ENCODE measurements around the gene KLF9. TPM values are rescaled to one million over a fixed set of nuclear protein-coding genes. Genes with fewer than 3 reads are reported as not detected.
A peak's percentile ranks its signal among the peaks of the same experiment; 100 is the strongest.

The KLF9 gene
- under 1 TPM; 0.13 to 0.31 TPM for total RNA-seq
- polyA plus RNA-seq (2013, experiment 1 of 2) = 0.32 TPM
- 0.29 TPM for polyA plus RNA-seq (2013, experiment 2 of 2)
- long read RNA-seq, experiment 1 = 0 reads
- long read RNA-seq, experiment 2 = 0 reads
- long read RNA-seq, experiment 3 = 0 reads
- long read RNA-seq, experiment 4 = 0 reads

- peaks cover 61% of the 10 kb centered on the region for H3K27me3 Mint-ChIP-seq (ENCODE audit: insufficient read depth)
Observed at GRCh38 chr9:70413799-70414775, at the start of gene KLF9. Gene KLF9 (minus strand): TSS chr9:70414657. CDS start chr9:70413363, 1,294 bp downstream.

GRCh38 chr9:70463877-70464276, 49.4 kb upstream of the KLF9 start:
- H3K27me3 ChIP-seq (ENCODE audit: control insufficient read depth, insufficient read depth, low read length, poor library complexity, severe bottlenecking) = no peaks in the 10 kb centered on the region
- no peak overlapping the region for H3K9ac ChIP-seq (ENCODE audit: extremely low read depth, low read length, poor library complexity, severe bottlenecking)
- Mint-ChIP-seq H3K27ac (no peak overlapping the region), H3K27me3 (ENCODE audit: insufficient read depth) (no peaks in the 10 kb centered on the region), H3K36me3 (ENCODE audit: low read depth) (no peaks in the 10 kb centered on the region), H3K4me1 (no peaks in the 10 kb centered on the region), H3K4me3 (no peak overlapping the region), H3K9me3 (no peaks in the 10 kb centered on the region)
- no peaks in the 10 kb centered on the region for H3K4me1 ChIP-seq (ENCODE audit: control insufficient read depth, insufficient read depth, low read length)
- H3K4me3 ChIP-seq (ENCODE audit: low read length) = no peak overlapping the region
- 82% methylated on average over 2 of the region's 2 CpGs; no CpG with 5 or more reads in 1 of the 2 experiments for WGBS, 2 experiments (ENCODE audit: insufficient coverage in 1 of 2, insufficient read length in 1 of 2)
- no peaks in the 10 kb centered on the region for H3K9me3 ChIP-seq (ENCODE audit: control insufficient read depth, low read length)
- H3K36me3 ChIP-seq (ENCODE audit: control insufficient read depth, insufficient read depth, low read length) = no peaks in the 10 kb centered on the region
- TF ChIP-seq CTCF (conservative IDR thresholded peaks at IDR 0.05) = no peak
- no peak for DNase-seq
- no peak overlapping the region for H3K27ac ChIP-seq (ENCODE audit: low read depth, low read length)

More at GRCh38 chr9:70413799-70414775, at the start of gene KLF9:
- no peak within 1 kb of the TSS for H3K27ac ChIP-seq (ENCODE audit: low read depth, low read length)
- DNase-seq = peak; percentile 90
- peaks cover 3% of the 10 kb centered on the region for H3K4me1 ChIP-seq (ENCODE audit: control insufficient read depth, insufficient read depth, low read length)
- H3K27me3 ChIP-seq (ENCODE audit: control insufficient read depth, insufficient read depth, low read length, poor library complexity, severe bottlenecking) = peaks cover 68% of the 10 kb centered on the region
- no peaks in the 10 kb centered on the region for H3K36me3 ChIP-seq (ENCODE audit: control insufficient read depth, insufficient read depth, low read length)
- H3K36me3 Mint-ChIP-seq (ENCODE audit: low read depth) = no peaks in the 10 kb centered on the region
- peaks cover 22% of the 10 kb centered on the region for H3K4me1 Mint-ChIP-seq
- H3K4me3 ChIP-seq (ENCODE audit: low read length) = peak within 1 kb of the TSS; percentile 73
- peak within 1 kb of the TSS; percentile 85 for H3K27ac Mint-ChIP-seq
- H3K9me3 Mint-ChIP-seq = peaks cover 2% of the 10 kb centered on the region
- no peaks in the 10 kb centered on the region for H3K9me3 ChIP-seq (ENCODE audit: control insufficient read depth, low read length)
- TF ChIP-seq CTCF (conservative IDR thresholded peaks at IDR 0.05) = no peak
- H3K4me3 Mint-ChIP-seq = peak within 1 kb of the TSS; percentile 62
- 1% methylated on average over 30 to 47 of the region's 48 CpGs for WGBS, 2 experiments (ENCODE audit: insufficient coverage in 1 of 2, insufficient read length in 1 of 2)
- H3K9ac ChIP-seq (ENCODE audit: extremely low read depth, low read length, poor library complexity, severe bottlenecking) = no peak within 1 kb of the TSS

DNA sequence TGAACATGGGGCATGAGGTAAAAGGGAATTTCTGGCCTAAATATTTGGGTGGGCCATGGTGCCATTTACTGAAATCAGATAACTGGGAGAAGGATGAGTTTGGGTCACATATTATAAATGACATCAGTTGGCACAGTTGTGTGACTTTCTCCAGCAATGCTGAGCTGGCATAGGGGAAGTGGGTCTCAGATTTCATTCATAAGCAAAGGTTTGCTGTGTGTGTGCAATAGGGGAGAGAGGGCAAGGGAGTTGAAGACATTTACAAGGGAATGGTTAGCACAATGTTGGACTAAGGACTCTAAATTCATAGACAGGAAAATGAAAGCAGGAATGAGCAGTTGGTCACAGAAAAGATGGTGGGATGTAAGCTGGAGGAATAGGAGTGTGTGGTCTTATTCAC, 47.8 kb upstream of the KLF9 start:
- Mint-ChIP-seq H3K27ac (no peak overlapping the region), H3K9me3 (no peaks in the 10 kb centered on the region)

More for the DNA sequence above, 47.8 kb upstream of the KLF9 start:
- Mint-ChIP-seq H3K4me1 (no peaks in the 10 kb centered on the region), H3K36me3 (ENCODE audit: low read depth) (no peaks in the 10 kb centered on the region), H3K4me3 (no peak overlapping the region), H3K27me3 (ENCODE audit: insufficient read depth) (no peaks in the 10 kb centered on the region)
- no peaks in the 10 kb centered on the region for H3K27me3 ChIP-seq (ENCODE audit: control insufficient read depth, insufficient read depth, low read length, poor library complexity, severe bottlenecking)
- no peak overlapping the region for H3K9ac ChIP-seq (ENCODE audit: extremely low read depth, low read length, poor library complexity, severe bottlenecking)
- H3K9me3 ChIP-seq (ENCODE audit: control insufficient read depth, low read length) = no peaks in the 10 kb centered on the region
- no peaks in the 10 kb centered on the region for H3K4me1 ChIP-seq (ENCODE audit: control insufficient read depth, insufficient read depth, low read length)
- DNase-seq = no peak
- H3K27ac ChIP-seq (ENCODE audit: low read depth, low read length) = no peak overlapping the region
- no peak for TF ChIP-seq CTCF (conservative IDR thresholded peaks at IDR 0.05)
- no peaks in the 10 kb centered on the region for H3K36me3 ChIP-seq (ENCODE audit: control insufficient read depth, insufficient read depth, low read length)
- no peak overlapping the region for H3K4me3 ChIP-seq (ENCODE audit: low read length)

Measured in endodermal cell (in vitro differentiated cells).